Upper lobe of left lung (tissue), 6 donors: ENCODE data around the gene DLAT. TPM values are rescaled to one million over a fixed set of nuclear protein-coding genes. Genes with fewer than 3 reads are reported as not detected.
"Not testable (repeated sequence)": the region's sequence is repeated elsewhere in the genome, so short reads cannot be mapped to it uniquely, and the experiment has no call there.

Source experiments
- ATAC-seq, 2 donors: fragments of 200-7000 bp; cut with Tn5 transposase; one replicate each; pipeline ENCODE4 v1.9.1; 2022; ENCODE audit warnings: mild to moderate bottlenecking in 2 of 2, moderate library complexity in 2 of 2; ENCODE audit not compliant: low FRiP score in 2 of 2
- DNase-seq, 2 donors: peaks; one replicate each; pipeline ENCODE4 v3.0.0-alpha.2; 2019 to 2020
- H3K27ac ChIP-seq, 4 donors: fragments of 200-600 bp; sonication (generic); one replicate each; pipeline ENCODE4 v1.5.1; 2016 to 2019
- H3K27me3 ChIP-seq, 4 donors: fragments of 200-600 bp; sonication (generic); one replicate each; pipeline ENCODE4 v1.5.1; 2017 to 2019
- H3K36me3 ChIP-seq, 4 donors: fragments of 200-600 bp; sonication (generic); one replicate each; pipeline ENCODE4 v1.5.1; 2016 to 2019
- H3K4me1 ChIP-seq, 4 donors: fragments of 200-600 bp; sonication (generic); one replicate each; pipeline ENCODE4 v1.5.1; 2018 to 2019
- H3K4me3 ChIP-seq, 4 donors: fragments of 200-600 bp; sonication (generic); one replicate each; pipeline ENCODE4 v1.5.1; 2017 to 2019; ENCODE audit warnings: mild to moderate bottlenecking in 2 of 4, moderate library complexity in 1 of 4
- H3K9me3 ChIP-seq, 4 donors: fragments of 200-600 bp; sonication (generic); one replicate each; pipeline ENCODE4 v1.5.1; 2018 to 2019
- CTCF ChIP-seq, 6 experiments: fragments of 450-650 bp in 4 of 6; fragments of 200-600 bp in 2 of 6; sonication (generic) in 2 of 6; IDR thresholded peaks; one replicate each; pipeline ENCODE4 v1.5.1; 2016 to 2019; ENCODE audit warnings: antibody characterized with exemption in 6 of 6
- EP300 ChIP-seq, 4 donors: sonication (generic); formaldehyde crosslinking; IDR thresholded peaks; one replicate each; pipeline ENCODE4 v1.5.1; 2017; ENCODE audit warnings: antibody characterized with exemption in 4 of 4, control low read depth in 2 of 4
- POLR2A ChIP-seq, 4 donors: fragments of 450-650 bp; IDR thresholded peaks; one replicate each; pipeline ENCODE4 v1.5.1; 2016 to 2017; ENCODE audit warnings: antibody characterized with exemption in 4 of 4, mild to moderate bottlenecking in 2 of 4
- POLR2AphosphoS5 ChIP-seq, 2 donors: sonication (generic); formaldehyde crosslinking; IDR thresholded peaks; one replicate each; pipeline ENCODE4 v1.5.1; 2017; ENCODE audit warnings: antibody characterized with exemption in 2 of 2
- WGBS, 2 donors: methylation state at CpG; one replicate each; pipeline ENCODE4 v1.1.5; 2017 to 2018; 5-methylcytosine and 5-hydroxymethylcytosine counted together
- total RNA-seq, 6 donors: library from RNA; depleted of rRNA in 4 of 6; stranded (reverse); fragments of >200 nt in 4 of 6; gene quantifications; one replicate each; pipeline versions ENCODE4 v1.1.0 to v1.2.1, GENCODE V29; 2016 to 2021
- donor health status: DM: no; HTN: no; CAD: no; lungs with moderate emphysema.
- donor health status: DM: no; HTN: yes; CAD: no; lungs with severe emphysema.

The DLAT gene
- total RNA-seq, 6 donors from 2014 or later, result 12.6 to 37.7 (median 27.2) TPM

GRCh38 chr11:112086422-112087191 is 61.4 kb downstream of the DLAT start, which contains the start of the genes SDHD and TIMM8B:
Gene SDHD, plus strand, starts transcription at chr11:112086873. Its CDS starts 35 bp downstream, at chr11:112086908.
Gene TIMM8B, minus strand, starts transcription at chr11:112086756. Its CDS starts 33 bp downstream, at chr11:112086723.
- Histone ChIP-seq H3K27ac (peak within 1 kb of the TSS; percentile 77 to 84 (median 84)), H3K4me1 (peaks cover 25 to 38% (median 33%) of the 10 kb centered on the region in 4 donors), H3K36me3 (peaks cover 25 to 73% (median 46%) of the 10 kb centered on the region in 4 donors), H3K4me3 (peak within 1 kb of the TSS; percentile 56 to 82 (median 73)), H3K27me3 (no peaks in the 10 kb centered on the region), H3K9me3 (no peaks in the 10 kb centered on the region)
- DNase-seq, result peak; percentile 94 to 97
- TF ChIP-seq POLR2AphosphoS5 (IDR thresholded peaks at IDR 0.05), result peak; percentile 93 to 94
- no peak for TF ChIP-seq EP300 (IDR thresholded peaks at IDR 0.05)
- TF ChIP-seq POLR2A (IDR thresholded peaks at IDR 0.05), result peak in 1 of 4 donors; percentile 76
- peak in 5 of 6 experiments; percentile 23 to 71 (median 48) for TF ChIP-seq CTCF (IDR thresholded peaks at IDR 0.05)
- WGBS, 2 donors, result 0% methylated on average over 26 to 45 of the region's 45 CpGs
- ATAC-seq, result peak; percentile 96 to 98

GRCh38 chr11:112087212-112087611 is 62.0 kb downstream of the DLAT start:
- no peak for ATAC-seq
- no peak for DNase-seq
- peaks cover 25 to 38% (median 33%) of the 10 kb centered on the region in 4 donors for H3K4me1 ChIP-seq
- H3K9me3 ChIP-seq, result no peaks in the 10 kb centered on the region
- peak overlapping the region; percentile 77 to 84 (median 84) for H3K27ac ChIP-seq
- peaks cover 28 to 73% (median 52%) of the 10 kb centered on the region in 4 donors for H3K36me3 ChIP-seq
- TF ChIP-seq CTCF (IDR thresholded peaks at IDR 0.05) (no peak), EP300 (IDR thresholded peaks at IDR 0.05) (no peak), POLR2AphosphoS5 (IDR thresholded peaks at IDR 0.05) (no peak)
- H3K27me3 ChIP-seq, result no peaks in the 10 kb centered on the region
- WGBS, 2 donors, result 16% methylated on average over 10 of the region's 10 CpGs
- H3K4me3 ChIP-seq, result peak overlapping the region; percentile 56 to 82 (median 73)

- DNase-seq, ATAC-seq, H3K27me3 ChIP-seq, H3K4me3 ChIP-seq, H3K9me3 ChIP-seq, H3K4me1 ChIP-seq, H3K27ac ChIP-seq: not testable (repeated sequence)
- H3K36me3 ChIP-seq, result peaks cover 24 to 77% (median 48%) of the 10 kb centered on the region in 4 donors
- 92% methylated on average over 2 of the region's 2 CpGs for WGBS, 2 donors
Measured at GRCh38 chr11:112095302-112095701, 70.1 kb downstream of the DLAT start.

GRCh38 chr11:112096194-112096593 is 71.0 kb downstream of the DLAT start:
- peaks cover 15 to 68% (median 41%) of the 10 kb centered on the region in 4 donors for H3K36me3 ChIP-seq
- no peak for ATAC-seq

More at GRCh38 chr11:112096194-112096593, 71.0 kb downstream of the DLAT start:
- Histone ChIP-seq H3K4me3 (no peak overlapping the region), H3K27ac (no peak overlapping the region), H3K4me1 (no peaks in the 10 kb centered on the region), H3K27me3 (no peaks in the 10 kb centered on the region), H3K9me3 (no peaks in the 10 kb centered on the region)
- no peak for DNase-seq
- no peak for TF ChIP-seq EP300 (IDR thresholded peaks at IDR 0.05)
- TF ChIP-seq POLR2AphosphoS5 (IDR thresholded peaks at IDR 0.05), result no peak
- TF ChIP-seq CTCF (IDR thresholded peaks at IDR 0.05), result no peak
- no peak for TF ChIP-seq POLR2A (IDR thresholded peaks at IDR 0.05)
